NCI-H510A treated with DMSO at 0.1 percent for 48 hours (cell line): ENCODE measurements around the gene RALY.

Experiments
- DNase-seq: peaks from one replicate; lab custom pipeline; 2025; lab: John Stamatoyannopoulos, UW

RALY gene

GRCh38 chr20:33986560-33987216 lies 7.0 kb upstream of the RALY start:
- DNase-seq, result no peak

DNA sequence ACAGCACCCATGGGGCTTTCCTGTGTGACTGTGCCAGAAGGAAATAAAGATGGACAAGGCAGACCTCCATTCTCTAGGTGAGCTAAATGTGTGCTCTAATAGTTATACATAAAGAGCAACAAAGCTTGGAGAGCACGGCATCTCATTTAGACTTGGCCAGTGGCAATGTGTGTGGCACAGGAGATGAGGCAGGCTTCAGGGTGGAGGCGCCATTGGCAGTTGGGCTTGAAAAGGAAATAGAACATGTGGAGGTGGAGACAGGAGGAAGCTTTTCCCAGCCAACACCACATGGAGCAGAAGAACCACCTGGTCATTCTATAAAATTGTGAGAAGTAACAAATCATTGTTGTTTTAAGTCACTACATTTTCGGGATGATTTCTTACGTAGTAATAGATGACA lies 3.6 kb upstream of the RALY start:
- no peak for DNase-seq

DNA sequence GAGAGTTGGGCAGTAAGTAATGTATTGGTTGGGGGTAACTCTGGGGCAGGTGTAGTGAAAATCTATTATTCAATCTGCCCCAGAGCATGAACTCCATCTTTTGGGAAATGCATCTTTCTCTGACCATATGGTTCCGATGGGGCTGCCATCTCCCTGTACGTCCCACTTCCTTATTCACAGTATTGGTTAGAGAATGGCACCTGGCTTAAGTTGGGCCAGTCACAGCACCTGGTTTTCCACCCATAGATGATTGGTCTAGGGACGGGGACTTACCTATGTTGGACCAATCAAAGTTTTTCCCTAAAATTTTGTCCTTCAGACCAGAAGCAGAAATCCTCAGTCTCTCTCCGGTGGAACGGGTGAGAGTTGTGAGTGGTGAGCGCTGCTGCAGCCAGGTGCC lies 2.2 kb upstream of the RALY start:
- no peak for DNase-seq

- DNase-seq, result no peak
These were observed 1.4 kb upstream of the RALY start for GRCh38 chr20:33992145-33992922.

DNA sequence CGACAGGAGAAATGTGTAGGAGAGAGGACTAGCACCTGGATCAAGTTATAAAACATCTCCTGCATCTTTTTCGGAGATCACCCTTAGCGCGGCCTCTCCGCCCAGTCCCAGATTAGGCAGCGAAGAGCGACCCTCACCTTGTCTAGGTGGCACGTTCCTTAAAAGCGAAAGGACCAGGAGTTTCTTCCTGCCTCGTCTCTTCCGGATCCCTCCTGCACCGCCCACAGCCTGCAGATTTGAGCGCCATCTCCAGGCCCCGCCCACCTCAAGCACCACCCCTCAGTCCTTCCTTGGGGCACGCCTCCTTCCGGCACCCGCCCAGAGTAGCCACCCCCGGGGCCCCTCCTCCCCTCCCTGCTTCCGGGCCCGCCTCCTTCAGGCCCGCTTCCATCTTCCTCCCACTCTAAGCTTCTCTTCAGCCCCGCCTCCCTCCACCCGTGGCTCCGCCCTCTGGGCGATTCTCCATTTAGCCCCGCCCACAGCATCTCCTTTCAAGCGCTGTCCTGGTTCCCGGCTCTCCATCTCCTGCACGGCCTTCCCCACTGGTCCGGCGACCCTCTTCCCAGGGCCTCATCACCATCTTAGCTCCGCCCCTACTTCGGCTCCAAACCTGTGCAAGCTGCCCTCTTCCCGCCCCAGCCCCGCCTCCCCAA lies 662 bp upstream of the RALY start:
- DNase-seq, result peak; percentile 100

GRCh38 chr20:33994222-33994913 lies 657 bp downstream of the RALY start:
- peak; percentile 71 for DNase-seq

DNA sequence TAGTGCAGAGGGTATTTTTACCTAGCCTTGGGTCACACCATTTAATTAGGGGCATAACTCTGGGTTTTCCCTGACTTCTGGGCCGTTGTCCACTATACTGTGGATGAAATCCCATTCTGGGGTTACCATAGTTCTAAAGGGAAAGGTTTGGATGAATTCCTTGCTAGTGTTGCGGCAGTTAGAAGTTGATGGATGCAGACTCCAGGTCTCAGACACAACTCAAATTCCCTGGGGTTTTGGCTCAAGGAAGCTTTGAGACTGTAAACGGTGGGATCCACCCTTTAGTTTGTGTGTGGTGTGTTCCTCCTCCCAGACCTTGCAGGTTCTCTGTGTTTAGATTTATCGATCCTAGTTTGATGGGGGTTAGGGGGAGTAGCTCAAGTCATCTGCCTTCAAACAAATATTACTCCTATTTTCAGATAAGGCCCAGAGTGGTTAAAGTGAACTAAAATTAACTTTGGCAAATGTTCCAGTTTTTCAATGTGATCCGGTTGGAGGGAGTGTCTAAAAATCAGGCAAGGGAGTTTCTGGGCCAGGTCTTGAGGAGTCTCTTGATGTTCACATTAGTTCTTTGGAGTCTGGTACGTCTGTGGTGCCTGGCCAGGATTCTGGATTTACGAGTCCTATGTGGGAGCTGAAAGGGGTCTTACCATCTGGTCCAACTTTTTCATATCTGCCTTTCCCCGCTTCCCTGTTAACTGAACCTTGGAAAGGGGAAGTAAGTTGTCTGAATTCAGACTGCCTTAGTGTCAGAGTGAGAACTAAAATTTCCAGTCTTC lies 1.5 kb downstream of the RALY start:
- DNase-seq, result no peak

DNA sequence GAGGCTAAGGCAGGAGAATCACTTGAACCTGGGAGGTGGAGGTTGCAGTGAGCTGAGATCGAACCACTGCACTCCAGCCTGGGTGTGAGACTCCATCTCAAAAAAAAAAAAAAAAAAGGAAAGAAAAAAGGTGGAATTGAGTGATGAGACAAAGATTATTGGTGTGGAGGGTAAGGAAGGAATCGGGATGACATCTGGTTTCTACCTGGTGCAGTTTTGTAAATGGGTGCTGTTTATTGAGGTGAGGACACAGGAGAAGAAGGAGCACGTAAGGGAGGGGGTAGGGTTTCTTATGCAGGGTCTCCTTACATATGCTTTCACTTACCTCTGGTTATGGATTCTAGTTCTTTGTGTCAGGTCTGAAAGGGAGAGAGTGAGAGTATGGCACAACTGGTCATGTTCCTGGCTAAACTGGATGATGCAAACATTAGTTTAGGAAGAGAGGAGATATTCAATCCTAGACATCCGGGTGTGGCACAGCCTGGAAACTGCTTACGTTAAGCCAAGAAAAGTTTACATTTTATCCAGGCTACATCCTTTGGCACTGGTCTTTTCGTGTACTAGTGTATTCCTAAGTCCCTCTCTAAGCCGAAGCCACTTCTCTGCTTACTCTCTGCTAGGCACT lies 5.4 kb downstream of the RALY start:
- no peak for DNase-seq

- DNase-seq, result no peak
These were observed 7.7 kb downstream of the RALY start for GRCh38 chr20:34001378-34001777.

DNA sequence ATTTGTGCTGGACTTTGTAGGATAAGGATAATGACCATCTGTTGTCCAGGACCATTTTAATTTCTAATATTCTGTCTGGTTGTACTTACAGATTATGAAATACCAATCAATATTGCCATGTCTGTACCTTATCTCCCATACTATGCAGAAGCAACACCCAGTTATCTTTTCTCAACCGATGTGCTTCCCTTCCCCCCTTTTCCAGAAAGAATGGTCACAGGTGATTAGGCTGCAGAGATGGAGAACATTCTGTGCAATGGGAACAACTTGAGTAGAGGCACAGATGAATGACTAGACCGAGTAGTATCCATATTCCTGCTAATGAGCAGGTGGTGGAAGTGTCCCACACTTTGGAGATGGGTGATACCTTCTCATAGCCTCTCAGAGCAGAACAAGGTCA lies 10.5 kb downstream of the RALY start:
- DNase-seq, result no peak

GRCh38 chr20:34004790-34005457 lies 11.2 kb downstream of the RALY start:
- no peak for DNase-seq

GRCh38 chr20:34006619-34007018 lies 12.9 kb downstream of the RALY start:
- DNase-seq, result no peak

- no peak for DNase-seq
These were observed 14.8 kb downstream of the RALY start for GRCh38 chr20:34008477-34008876.

DNA sequence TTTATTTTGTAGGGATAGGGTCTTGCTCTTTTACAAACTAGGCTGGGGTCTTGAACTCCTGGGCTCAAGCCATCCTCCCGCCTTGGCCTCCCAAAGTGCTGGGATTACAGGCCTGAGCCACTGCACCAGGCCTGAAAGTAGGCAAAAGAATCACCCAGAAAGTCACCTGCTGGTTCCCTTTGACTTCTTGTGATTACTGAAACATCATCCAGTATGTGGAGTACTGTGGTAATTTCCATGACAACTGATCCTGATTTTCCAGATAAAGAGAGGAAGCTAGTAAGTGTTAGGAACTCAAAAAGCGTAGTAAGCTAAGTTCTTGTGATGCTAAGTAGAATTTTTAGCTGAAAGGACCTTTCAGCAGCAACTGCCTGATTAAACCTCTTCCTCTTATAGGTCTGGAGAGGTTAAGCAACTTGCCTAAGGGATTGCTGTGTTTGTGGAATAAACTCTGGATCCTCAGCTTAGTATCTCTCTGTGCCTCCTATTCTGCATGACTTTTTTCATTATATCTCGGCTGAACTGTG lies 16.8 kb downstream of the RALY start:
- no peak for DNase-seq

GRCh38 chr20:34011275-34011674 lies 17.6 kb downstream of the RALY start:
- no peak for DNase-seq

DNA sequence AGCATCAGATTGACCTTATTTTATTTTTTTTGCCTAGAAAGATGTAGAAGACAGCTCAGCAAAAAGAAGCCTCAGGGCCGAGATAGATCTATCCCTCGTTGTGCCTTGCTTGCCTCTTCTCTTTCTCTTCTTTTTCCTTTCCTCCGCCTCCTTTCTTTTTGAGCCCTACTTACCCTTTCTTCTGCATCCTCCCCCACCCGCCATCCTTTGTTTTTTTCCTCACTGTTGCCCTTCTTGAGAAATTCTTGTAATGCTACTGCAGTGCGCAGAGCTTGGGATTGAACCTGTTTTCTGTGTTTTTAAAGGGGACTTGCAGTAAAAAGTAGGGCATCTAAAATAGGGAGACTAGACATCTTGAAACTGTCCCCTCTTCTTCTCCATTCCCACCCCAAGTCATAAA lies 18.6 kb downstream of the RALY start:
- no peak for DNase-seq

DNA sequence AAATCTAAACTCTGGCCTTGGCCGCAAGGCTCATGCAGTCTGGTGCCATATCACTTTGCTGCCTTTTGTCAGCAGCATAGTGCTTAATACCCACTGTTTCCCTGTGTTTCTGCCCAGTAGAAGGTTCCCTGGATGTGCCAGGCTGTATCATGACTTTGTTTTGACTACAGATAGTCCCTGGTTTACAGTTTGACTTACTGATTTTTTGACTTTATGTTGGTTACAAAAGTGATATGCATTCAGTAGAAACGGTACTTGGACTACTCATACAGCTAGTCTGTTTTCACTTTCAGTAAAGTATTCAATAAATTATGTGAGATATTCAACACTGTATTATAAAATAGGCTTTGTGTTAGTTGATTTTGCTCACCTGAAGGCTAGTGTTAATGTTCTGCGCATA lies 19.0 kb downstream of the RALY start:
- DNase-seq, result no peak

- DNase-seq, result no peak
These were observed 19.8 kb downstream of the RALY start for GRCh38 chr20:34013554-34013953.

DNA sequence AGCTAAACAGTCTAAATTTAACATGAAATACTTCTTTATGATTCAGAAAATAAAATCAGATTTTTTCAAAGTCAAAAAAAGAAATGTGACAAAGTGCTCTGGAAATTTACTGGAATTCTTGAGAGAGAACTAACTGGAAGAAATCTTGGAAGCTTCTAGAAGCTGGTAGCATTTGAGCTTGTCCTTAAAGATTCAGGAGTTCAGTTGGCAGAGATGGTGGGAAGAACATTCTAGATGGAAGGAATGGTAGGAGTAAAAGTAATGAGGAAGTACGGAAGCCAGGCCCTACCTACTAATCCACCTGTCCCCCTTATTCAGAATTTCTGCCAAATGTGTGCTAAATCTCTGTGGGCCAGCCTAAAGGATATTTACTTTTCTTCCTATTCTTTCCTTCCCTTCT lies 21.2 kb downstream of the RALY start:
- no peak for DNase-seq
